Stimulated activated memory B cell treated with anti-CD40 and anti-IgM and Interleukin-4, amounts not matched to agents 10 μg/mL and 1 μg/mL and 100 μg/mL, for 72 hours (primary cell): ENCODE data around the gene DRD3.

Source experiments
- ATAC-seq: fragments of 150-1000 bp; cut with Tn5 transposase; 2 replicates; pipeline ENCODE4 v1.10.0; 2021
- H3K27ac Mint-ChIP-seq: one replicate; pipeline ENCODE4 v1.8.0; 2022; ENCODE audit warnings: mild to moderate bottlenecking, mixed read lengths
- H3K27me3 Mint-ChIP-seq: one replicate; pipeline ENCODE4 v1.8.0; 2022; ENCODE audit warnings: mixed read lengths
- H3K36me3 Mint-ChIP-seq: one replicate; pipeline ENCODE4 v1.8.0; 2022; ENCODE audit warnings: mixed read lengths
- H3K4me1 Mint-ChIP-seq: one replicate; pipeline ENCODE4 v1.8.0; 2022; ENCODE audit warnings: mixed read lengths
- H3K4me3 Mint-ChIP-seq: one replicate; pipeline ENCODE4 v1.8.0; 2022; ENCODE audit warnings: mild to moderate bottlenecking, moderate library complexity, mixed read lengths
- H3K9me3 Mint-ChIP-seq: one replicate; pipeline ENCODE4 v1.8.0; 2022; ENCODE audit warnings: mixed read lengths

The DRD3 gene

DNA sequence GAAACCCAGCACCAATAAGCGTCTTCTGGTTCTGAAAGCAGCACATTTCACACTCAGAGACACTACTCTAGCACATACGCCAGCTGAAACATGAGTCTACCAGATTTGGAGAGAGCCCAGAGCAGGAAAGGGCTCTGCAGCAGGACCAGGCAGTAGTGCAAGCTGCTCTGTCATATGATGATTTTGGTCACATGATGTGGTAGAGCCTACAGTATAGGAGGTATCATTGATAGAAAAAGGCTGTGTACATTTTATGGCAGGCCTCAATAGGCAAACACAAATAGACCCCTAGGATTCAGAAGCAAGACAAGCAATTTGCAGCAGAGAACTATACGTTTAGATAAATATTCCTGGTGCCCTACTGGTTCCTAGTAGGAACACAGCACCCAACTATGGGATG lies 64.1 kb downstream of the DRD3 start:
- no peaks in the 10 kb centered on the region for H3K4me1 Mint-ChIP-seq
- no peaks in the 10 kb centered on the region for H3K36me3 Mint-ChIP-seq
- H3K27me3 Mint-ChIP-seq: peaks cover 6% of the 10 kb centered on the region
- H3K27ac Mint-ChIP-seq: no peak overlapping the region
- no peak for ATAC-seq
- no peaks in the 10 kb centered on the region for H3K9me3 Mint-ChIP-seq
- H3K4me3 Mint-ChIP-seq: no peak overlapping the region

DNA sequence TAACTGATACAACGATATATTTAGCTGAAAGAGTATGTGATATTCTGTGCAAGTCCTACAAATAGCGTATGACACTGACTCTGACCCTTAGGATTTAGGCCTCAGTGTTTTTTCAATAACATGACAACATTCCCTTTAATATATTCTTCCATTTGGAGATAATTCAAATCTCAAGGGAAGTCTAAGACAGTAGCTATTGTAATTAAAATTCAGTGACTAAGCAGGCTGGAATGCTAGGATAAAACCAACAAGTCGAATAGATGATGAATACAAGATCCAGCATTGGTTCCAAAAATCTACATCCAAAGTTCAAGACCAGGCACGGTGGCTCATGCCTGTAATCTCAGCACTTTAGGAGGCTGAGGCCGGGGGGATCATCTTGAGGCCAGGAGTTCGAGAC lies 66.2 kb downstream of the DRD3 start:
- H3K9me3 Mint-ChIP-seq: no peaks in the 10 kb centered on the region
- no peaks in the 10 kb centered on the region for H3K36me3 Mint-ChIP-seq
- H3K27me3 Mint-ChIP-seq: peaks cover 12% of the 10 kb centered on the region
- H3K4me3 Mint-ChIP-seq: no peak overlapping the region
- no peak overlapping the region for H3K27ac Mint-ChIP-seq
- no peaks in the 10 kb centered on the region for H3K4me1 Mint-ChIP-seq
- no peak for ATAC-seq

DNA sequence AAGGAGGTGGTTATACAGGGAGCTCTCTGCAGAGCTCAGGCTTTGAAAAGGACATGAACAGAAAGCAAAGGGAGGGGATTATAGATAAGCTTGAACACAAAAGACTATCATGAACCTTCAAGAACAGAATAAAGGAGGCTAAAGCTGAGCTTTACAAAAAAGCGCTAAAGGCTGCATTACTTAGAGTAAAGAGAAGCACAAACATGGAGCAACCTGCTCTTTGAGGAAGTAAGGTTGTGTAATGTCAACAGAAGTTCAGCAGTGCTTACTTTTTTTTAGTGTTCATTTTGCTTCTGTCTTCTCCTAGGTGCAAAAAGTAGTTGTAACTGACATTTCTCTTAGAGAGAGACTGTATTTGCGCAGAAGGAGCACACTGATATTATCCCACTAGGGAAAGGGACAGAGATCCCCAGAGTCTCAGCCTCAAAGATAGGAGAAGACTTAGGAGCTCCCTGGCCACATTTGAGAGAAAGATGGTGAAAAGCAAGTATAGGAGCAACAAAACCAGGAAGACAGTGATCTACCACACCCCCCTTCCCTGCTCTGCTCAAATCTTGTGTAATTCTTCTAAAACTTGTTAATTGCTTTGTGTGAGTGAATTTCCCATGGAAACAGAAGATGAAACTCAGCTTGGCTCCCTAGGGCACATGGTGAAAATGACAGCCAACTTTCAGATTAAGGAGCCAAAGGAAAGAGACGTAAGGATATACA lies 67.6 kb downstream of the DRD3 start:
- ATAC-seq: no peak
- Mint-ChIP-seq H3K9me3 (no peaks in the 10 kb centered on the region), H3K27me3 (peaks cover 12% of the 10 kb centered on the region), H3K4me1 (no peaks in the 10 kb centered on the region), H3K36me3 (no peaks in the 10 kb centered on the region), H3K4me3 (no peak overlapping the region), H3K27ac (no peak overlapping the region)

- no peaks in the 10 kb centered on the region for H3K9me3 Mint-ChIP-seq
- H3K27me3 Mint-ChIP-seq: peaks cover 12% of the 10 kb centered on the region
- no peak overlapping the region for H3K27ac Mint-ChIP-seq
- H3K36me3 Mint-ChIP-seq: no peaks in the 10 kb centered on the region
- no peaks in the 10 kb centered on the region for H3K4me1 Mint-ChIP-seq
- H3K4me3 Mint-ChIP-seq: no peak overlapping the region
- no peak for ATAC-seq
Measured at GRCh38 chr3:114110439-114110838, 68.4 kb downstream of the DRD3 start.

DNA sequence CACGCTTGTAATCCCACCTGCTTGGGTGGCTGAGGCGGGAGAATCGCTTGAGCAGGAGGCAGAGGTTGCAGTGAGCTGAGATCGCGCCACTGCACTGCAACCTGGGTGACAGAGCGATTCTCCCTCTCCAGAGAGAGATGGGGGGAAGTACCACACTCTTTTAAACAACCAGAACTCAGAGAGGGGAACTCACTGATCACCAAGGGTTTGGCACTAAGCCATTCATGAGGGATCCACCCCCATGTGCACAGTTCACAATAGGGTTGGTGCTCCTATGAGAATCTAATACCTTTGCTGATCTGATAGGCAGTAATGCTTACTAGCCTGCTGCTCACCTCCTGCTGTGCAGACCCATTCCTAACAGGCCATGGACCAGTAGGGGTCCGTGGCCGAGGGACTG lies 70.7 kb downstream of the DRD3 start:
- Mint-ChIP-seq H3K4me1 (no peaks in the 10 kb centered on the region), H3K27ac (no peak overlapping the region), H3K4me3 (no peak overlapping the region), H3K36me3 (no peaks in the 10 kb centered on the region), H3K9me3 (no peaks in the 10 kb centered on the region), H3K27me3 (peaks cover 12% of the 10 kb centered on the region)
- no peak for ATAC-seq

- H3K9me3 Mint-ChIP-seq: no peaks in the 10 kb centered on the region
- no peaks in the 10 kb centered on the region for H3K36me3 Mint-ChIP-seq
- no peak overlapping the region for H3K27ac Mint-ChIP-seq
- no peaks in the 10 kb centered on the region for H3K4me1 Mint-ChIP-seq
- H3K27me3 Mint-ChIP-seq: peaks cover 3% of the 10 kb centered on the region
- no peak for ATAC-seq
- no peak overlapping the region for H3K4me3 Mint-ChIP-seq
Measured at GRCh38 chr3:114104414-114104813, 74.4 kb downstream of the DRD3 start.

GRCh38 chr3:114103858-114104257 lies 75.0 kb downstream of the DRD3 start:
- Mint-ChIP-seq H3K4me3 (no peak overlapping the region), H3K4me1 (no peaks in the 10 kb centered on the region), H3K9me3 (no peaks in the 10 kb centered on the region), H3K27ac (no peak overlapping the region), H3K36me3 (no peaks in the 10 kb centered on the region), H3K27me3 (no peaks in the 10 kb centered on the region)
- no peak for ATAC-seq

DNA sequence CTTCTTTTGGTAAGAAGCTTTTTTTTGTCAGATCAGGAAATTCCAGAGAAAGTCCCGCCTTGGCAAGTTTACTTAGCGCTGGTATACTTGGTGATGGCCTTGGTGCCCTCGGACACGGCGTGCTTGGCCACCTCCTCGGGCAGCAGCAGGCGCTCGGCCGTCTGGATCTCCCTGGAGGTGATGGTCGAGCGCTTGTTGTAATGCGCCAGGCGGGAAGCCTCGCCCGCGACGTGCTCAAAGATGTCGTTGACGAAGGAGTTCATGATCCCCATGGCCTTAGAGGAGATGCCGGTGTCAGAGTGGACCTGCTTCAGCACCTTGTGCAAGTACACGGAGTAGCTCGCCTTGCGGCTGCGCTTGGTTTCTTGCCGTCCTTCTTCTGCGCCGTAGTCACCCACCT lies 75.7 kb downstream of the DRD3 start:
- Mint-ChIP-seq H3K4me1 (no peaks in the 10 kb centered on the region), H3K9me3 (no peaks in the 10 kb centered on the region), H3K27ac (no peak overlapping the region), H3K27me3 (no peaks in the 10 kb centered on the region), H3K4me3 (no peak overlapping the region), H3K36me3 (no peaks in the 10 kb centered on the region)
- ATAC-seq: no peak

DNA sequence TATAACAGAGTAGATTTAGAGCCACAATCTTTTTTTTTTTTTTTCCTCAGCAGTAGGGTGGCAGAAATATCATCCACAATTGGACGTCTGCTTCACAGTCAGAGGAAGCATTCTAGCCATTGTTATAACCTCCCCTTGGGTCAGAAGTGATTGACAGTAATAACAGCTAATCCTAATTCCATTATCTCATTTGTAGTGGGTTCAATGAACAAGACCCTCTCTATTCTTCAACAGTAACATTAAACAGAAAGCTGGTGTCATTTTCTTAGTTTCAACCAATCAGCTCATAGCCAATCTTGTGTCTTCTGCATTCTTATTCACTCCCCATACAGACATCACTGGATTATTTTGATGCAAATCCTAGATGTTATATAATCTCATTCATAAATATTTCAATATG lies 77.8 kb downstream of the DRD3 start:
- Mint-ChIP-seq H3K4me1 (no peaks in the 10 kb centered on the region), H3K9me3 (no peaks in the 10 kb centered on the region), H3K4me3 (no peak overlapping the region), H3K27me3 (no peaks in the 10 kb centered on the region), H3K27ac (no peak overlapping the region), H3K36me3 (no peaks in the 10 kb centered on the region)
- no peak for ATAC-seq

GRCh38 chr3:114095796-114096195 lies 83.1 kb downstream of the DRD3 start:
- no peak overlapping the region for H3K4me3 Mint-ChIP-seq
- no peak for ATAC-seq
- no peaks in the 10 kb centered on the region for H3K27me3 Mint-ChIP-seq
- no peaks in the 10 kb centered on the region for H3K4me1 Mint-ChIP-seq
- H3K36me3 Mint-ChIP-seq: no peaks in the 10 kb centered on the region
- no peaks in the 10 kb centered on the region for H3K9me3 Mint-ChIP-seq
- H3K27ac Mint-ChIP-seq: no peak overlapping the region

- H3K36me3 Mint-ChIP-seq: no peaks in the 10 kb centered on the region
- no peaks in the 10 kb centered on the region for H3K27me3 Mint-ChIP-seq
- no peak overlapping the region for H3K27ac Mint-ChIP-seq
- ATAC-seq: no peak
- no peaks in the 10 kb centered on the region for H3K9me3 Mint-ChIP-seq
- no peak overlapping the region for H3K4me3 Mint-ChIP-seq
- H3K4me1 Mint-ChIP-seq: no peaks in the 10 kb centered on the region
Measured at GRCh38 chr3:114093596-114093995, 85.3 kb downstream of the DRD3 start.

DNA sequence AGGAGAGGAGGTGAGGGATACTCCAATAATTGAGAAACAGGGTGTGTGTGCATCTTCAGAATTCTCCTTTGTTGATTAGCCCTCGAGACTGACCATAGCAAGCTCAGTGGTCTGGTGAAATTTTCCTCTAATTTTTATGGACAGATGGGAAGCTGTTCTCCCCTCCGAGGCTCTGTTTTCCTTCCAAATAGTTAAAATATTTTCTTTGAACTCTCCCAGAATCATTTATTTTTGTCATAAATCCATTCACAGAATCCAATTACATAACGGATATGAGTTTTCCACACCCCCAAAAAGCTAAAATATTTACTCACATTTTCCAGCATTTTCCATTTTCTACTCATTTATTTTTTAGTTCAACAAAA lies 85.9 kb downstream of the DRD3 start:
- Mint-ChIP-seq H3K27ac (no peak overlapping the region), H3K9me3 (no peaks in the 10 kb centered on the region), H3K36me3 (peaks cover under 1% of the 10 kb centered on the region), H3K27me3 (no peaks in the 10 kb centered on the region), H3K4me3 (no peak overlapping the region), H3K4me1 (no peaks in the 10 kb centered on the region)
- no peak for ATAC-seq

DNA sequence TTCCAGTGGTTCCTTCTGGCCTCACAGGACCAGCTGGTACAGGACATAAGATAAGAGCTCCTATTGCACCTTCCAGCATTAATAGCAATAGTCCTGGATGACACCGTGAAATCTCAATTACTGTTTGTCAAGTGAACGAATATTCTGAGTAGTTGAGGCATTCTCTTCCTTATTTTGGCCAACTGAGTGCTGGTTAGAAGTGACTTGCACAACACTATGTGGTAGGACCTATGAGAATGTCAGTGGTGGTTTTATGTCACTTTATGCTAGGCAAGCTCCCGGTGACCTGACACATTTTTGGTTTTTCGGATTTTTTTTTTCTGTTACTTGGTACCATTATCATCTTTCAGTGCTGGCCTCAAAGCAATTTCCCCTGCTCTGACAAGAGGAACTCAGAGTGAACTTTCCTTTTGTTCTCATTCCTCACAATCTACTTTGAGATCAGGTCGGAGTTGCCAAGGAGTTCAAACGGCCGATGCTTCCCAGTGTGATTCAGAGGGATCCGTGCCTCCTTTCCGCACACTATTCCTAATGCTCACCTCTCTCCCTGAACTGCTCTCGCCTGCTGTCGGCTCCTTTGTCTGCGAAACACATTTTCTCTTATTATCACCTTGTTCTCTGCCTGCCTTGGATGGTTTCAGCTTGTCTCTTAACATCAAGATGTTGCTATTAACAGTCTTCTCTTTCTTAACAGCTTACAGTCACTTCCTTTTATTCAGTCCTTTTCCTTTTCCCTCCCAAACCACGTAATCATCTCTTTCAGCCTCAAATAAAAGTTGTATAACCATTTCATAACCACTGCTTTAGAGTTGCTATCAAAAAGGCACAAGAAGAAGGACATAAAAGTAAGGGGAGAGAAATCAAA lies 86.5 kb downstream of the DRD3 start:
- H3K4me3 Mint-ChIP-seq: no peak overlapping the region
- peaks cover 6% of the 10 kb centered on the region for H3K36me3 Mint-ChIP-seq

GRCh38 chr3:114089675-114090074 lies 89.2 kb downstream of the DRD3 start:
- Mint-ChIP-seq H3K9me3 (no peaks in the 10 kb centered on the region), H3K4me1 (no peaks in the 10 kb centered on the region), H3K4me3 (no peak overlapping the region), H3K27me3 (no peaks in the 10 kb centered on the region), H3K36me3 (peaks cover 33% of the 10 kb centered on the region), H3K27ac (no peak overlapping the region)
- no peak for ATAC-seq

More for the DNA sequence above, 86.5 kb downstream of the DRD3 start:
- H3K27ac Mint-ChIP-seq: no peak overlapping the region
- H3K4me1 Mint-ChIP-seq: no peaks in the 10 kb centered on the region
- no peak for ATAC-seq
- H3K27me3 Mint-ChIP-seq: no peaks in the 10 kb centered on the region
- no peaks in the 10 kb centered on the region for H3K9me3 Mint-ChIP-seq

GRCh38 chr3:114086356-114086755 lies 92.5 kb downstream of the DRD3 start:
- Mint-ChIP-seq H3K27ac (no peak overlapping the region), H3K27me3 (no peaks in the 10 kb centered on the region), H3K4me1 (no peaks in the 10 kb centered on the region), H3K9me3 (no peaks in the 10 kb centered on the region), H3K36me3 (peaks cover 62% of the 10 kb centered on the region), H3K4me3 (no peak overlapping the region)
- ATAC-seq: no peak

GRCh38 chr3:114083112-114083511 lies 95.7 kb downstream of the DRD3 start:
- ATAC-seq: no peak
- Mint-ChIP-seq H3K36me3 (peaks cover 74% of the 10 kb centered on the region), H3K27ac (no peak overlapping the region), H3K9me3 (no peaks in the 10 kb centered on the region), H3K4me3 (no peak overlapping the region), H3K4me1 (no peaks in the 10 kb centered on the region), H3K27me3 (no peaks in the 10 kb centered on the region)
